NCI-H187 (cell line): ENCODE results near the gene CCDC154.
"Not testable (repeated sequence)": the region's sequence is repeated elsewhere in the genome, so short reads cannot be mapped to it uniquely, and the experiment has no call there.

Experiments
- DNase-seq, 2 experiments: peaks; one replicate each; lab custom pipeline; 2025; lab: John Stamatoyannopoulos, UW

CCDC154 gene

GRCh38 chr16:1474082-1474795, 29.9 kb upstream of the CCDC154 start:
- DNase-seq: no peak

- no peak for DNase-seq
Observed at GRCh38 chr16:1472974-1473373, 28.6 kb upstream of the CCDC154 start.

- no peak for DNase-seq
Observed at GRCh38 chr16:1471569-1472194, 27.3 kb upstream of the CCDC154 start.

GRCh38 chr16:1470481-1471251, 26.3 kb upstream of the CCDC154 start:
- DNase-seq: no peak

- no peak for DNase-seq
Observed at GRCh38 chr16:1469693-1470201, 25.4 kb upstream of the CCDC154 start.

- DNase-seq: not testable (repeated sequence)
Observed at GRCh38 chr16:1469141-1469540, 24.8 kb upstream of the CCDC154 start.

- DNase-seq: no peak
Observed at GRCh38 chr16:1468426-1468810, 24.1 kb upstream of the CCDC154 start.

- DNase-seq: no peak
Observed at GRCh38 chr16:1466968-1467521, 22.7 kb upstream of the CCDC154 start.

GRCh38 chr16:1466054-1466453, 21.7 kb upstream of the CCDC154 start:
- DNase-seq: no peak

- no peak for DNase-seq
Observed at GRCh38 chr16:1465567-1465915, 21.2 kb upstream of the CCDC154 start.

GRCh38 chr16:1464894-1465566, 20.7 kb upstream of the CCDC154 start:
- no peak for DNase-seq

- no peak for DNase-seq
Observed at GRCh38 chr16:1464196-1464893, 20.0 kb upstream of the CCDC154 start.

- DNase-seq: no peak
Observed at GRCh38 chr16:1461146-1461545, 16.8 kb upstream of the CCDC154 start.

GRCh38 chr16:1460602-1461138, 16.3 kb upstream of the CCDC154 start:
- DNase-seq: no peak

GRCh38 chr16:1459967-1460366, 15.6 kb upstream of the CCDC154 start:
- DNase-seq: no peak

GRCh38 chr16:1458977-1459341, 14.6 kb upstream of the CCDC154 start:
- no peak for DNase-seq

- no peak for DNase-seq
Observed at GRCh38 chr16:1458336-1458976, 14.1 kb upstream of the CCDC154 start.

- DNase-seq: no peak
Observed at GRCh38 chr16:1457489-1458245, 13.3 kb upstream of the CCDC154 start.

- no peak for DNase-seq
Observed at GRCh38 chr16:1456951-1457350, 12.6 kb upstream of the CCDC154 start.
